ENCODE results near the gene CACNA1C. TPM values are rescaled to one million over a fixed set of nuclear protein-coding genes. Genes with fewer than 3 reads are reported as not detected.

The CACNA1C gene
- polyA plus RNA-seq, 1 donor from 2014 or later: 0.06 TPM

DNA sequence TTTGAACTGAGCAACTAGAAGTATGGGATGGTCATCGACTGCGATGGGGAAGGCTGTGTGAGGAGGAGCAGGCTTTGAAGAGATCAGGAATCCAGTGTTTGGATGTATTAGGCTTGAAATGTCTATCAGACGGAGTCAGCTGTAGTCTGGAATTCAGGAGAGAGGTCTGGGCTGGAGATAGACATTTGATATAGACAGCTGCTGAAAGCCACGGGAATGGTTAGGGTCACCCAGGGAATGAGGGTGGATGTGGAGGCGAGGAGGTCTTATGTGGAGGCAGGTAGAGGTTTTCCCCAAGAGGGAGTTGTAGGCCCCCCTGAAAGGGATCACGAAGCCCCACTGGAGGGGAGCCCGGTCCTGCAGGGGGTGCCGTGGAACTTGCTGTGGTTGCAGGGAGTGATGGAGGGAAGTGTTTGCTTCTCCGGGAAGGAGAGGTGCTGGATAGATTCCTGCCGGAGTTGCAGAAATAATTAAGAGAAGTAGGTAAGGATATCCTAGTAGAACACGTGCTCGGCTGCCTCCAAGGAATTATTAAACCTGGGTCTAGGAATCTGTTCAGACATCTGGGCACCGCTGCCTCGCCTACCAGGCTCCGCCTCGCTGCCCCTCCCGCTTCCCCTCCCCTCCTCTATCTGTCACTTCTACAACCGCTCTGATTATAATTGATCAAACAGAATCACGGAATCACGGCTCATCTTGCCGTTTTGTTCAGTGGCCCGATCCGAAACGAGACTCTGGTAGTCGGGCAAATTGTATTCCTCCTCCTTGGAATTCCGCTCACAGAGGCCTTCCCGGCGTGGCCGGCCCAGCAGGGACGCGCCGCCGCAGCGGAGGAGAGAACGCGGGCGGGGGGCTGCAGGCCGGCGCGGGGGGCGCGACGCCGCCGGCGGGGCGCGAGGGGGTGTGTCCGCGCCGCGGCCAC is 826 bp upstream of the CACNA1C start:
- H3K4me1 Mint-ChIP-seq: peaks cover 0 to 19% (median 14%) of the 10 kb centered on the region in 3 donors
- H3K9me3 Mint-ChIP-seq: peaks cover 0 to 2% (median 0%) of the 10 kb centered on the region in 3 donors
- H3K27me3 Mint-ChIP-seq: peaks cover 56% of the 10 kb centered on the region
- H3K27ac Mint-ChIP-seq: no peak overlapping the region
- H3K36me3 Mint-ChIP-seq: peaks cover 2% of the 10 kb centered on the region
- H3K4me3 Mint-ChIP-seq: peak overlapping the region; percentile 35 to 88 (median 73)

DNA sequence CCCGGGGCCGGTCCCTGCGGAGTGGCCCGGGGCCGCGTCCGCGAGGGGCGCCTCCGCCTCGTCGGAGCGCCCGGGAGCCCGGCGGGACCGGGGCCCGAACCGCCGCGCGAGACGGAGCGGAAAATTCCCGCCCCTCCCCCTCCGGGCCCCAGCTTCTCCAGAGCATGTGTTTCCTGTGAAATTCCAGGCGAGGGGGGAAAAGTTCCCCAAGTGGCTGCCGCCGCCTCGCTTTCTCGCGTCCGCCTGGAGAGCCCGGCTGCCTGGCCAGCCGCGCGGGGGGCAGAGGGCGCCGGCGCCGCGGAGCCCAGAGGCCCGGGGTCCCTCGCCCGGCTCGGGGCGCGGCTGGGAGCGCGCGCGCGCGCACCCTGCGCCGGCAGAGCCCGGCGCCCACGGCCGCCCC is 904 bp downstream of the CACNA1C start:
- no peak overlapping the region for H3K4me3 Mint-ChIP-seq
- H3K9me3 Mint-ChIP-seq: no peaks in the 10 kb centered on the region
- peaks cover 2% of the 10 kb centered on the region for H3K36me3 Mint-ChIP-seq
- peaks cover 50% of the 10 kb centered on the region for H3K27me3 Mint-ChIP-seq
- peaks cover 0 to 16% (median 14%) of the 10 kb centered on the region in 3 donors for H3K4me1 Mint-ChIP-seq
- H3K27ac Mint-ChIP-seq: no peak overlapping the region

DNA sequence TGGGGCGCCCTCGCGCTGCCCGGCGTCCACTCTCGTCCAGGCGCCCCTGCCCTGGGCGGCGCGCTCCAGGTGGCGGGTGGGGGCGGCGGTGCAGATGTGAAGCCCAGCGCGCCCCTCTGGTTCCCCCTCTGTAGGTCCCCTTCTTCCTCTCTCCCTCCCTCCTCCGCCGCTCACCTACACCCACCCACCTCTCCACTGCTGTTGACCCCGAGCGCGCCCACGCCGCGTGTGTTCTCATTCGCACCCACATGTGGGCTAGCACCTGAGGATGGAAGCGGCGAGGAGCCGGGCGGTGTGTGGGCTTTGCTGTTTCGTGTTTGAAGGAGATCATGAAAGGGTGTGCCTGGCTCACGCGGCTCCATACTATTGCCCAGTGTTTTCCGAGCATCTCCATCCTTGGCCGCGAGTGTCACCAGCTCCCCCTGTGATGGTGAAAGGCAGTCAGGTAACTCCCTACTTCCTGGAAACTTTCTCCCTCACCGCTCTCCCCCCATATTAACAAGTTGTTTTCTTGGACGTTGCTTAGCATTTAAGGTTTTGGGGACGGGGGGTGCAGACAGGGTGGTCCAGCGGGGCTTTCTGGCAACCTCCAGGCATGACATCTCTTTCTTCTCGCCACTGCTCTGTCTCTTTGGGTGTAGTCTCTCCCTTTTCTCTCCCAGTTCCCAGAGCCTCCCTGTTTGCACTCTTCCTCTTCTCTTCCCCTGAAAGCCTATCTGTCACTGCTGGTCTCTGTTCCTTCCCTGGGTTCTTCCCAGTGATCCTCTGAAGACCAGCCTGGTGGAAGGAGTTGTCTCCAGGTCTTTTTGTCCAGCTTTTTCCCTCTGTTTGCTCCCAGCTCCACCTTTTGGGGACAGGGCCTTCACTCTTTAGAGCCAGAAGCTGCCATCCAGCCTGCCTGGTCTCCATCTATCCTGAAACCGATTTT is 1.6 kb downstream of the CACNA1C start:
- H3K27ac Mint-ChIP-seq: peak overlapping the region in 1 of 3 donors; percentile 53
- peak overlapping the region; percentile 40 to 80 (median 70) for H3K4me3 Mint-ChIP-seq
- peaks cover 46% of the 10 kb centered on the region for H3K27me3 Mint-ChIP-seq
- H3K36me3 Mint-ChIP-seq: peaks cover 2% of the 10 kb centered on the region
- H3K4me1 Mint-ChIP-seq: peaks cover 0 to 16% (median 14%) of the 10 kb centered on the region in 3 donors
- H3K9me3 Mint-ChIP-seq: no peaks in the 10 kb centered on the region

DNA sequence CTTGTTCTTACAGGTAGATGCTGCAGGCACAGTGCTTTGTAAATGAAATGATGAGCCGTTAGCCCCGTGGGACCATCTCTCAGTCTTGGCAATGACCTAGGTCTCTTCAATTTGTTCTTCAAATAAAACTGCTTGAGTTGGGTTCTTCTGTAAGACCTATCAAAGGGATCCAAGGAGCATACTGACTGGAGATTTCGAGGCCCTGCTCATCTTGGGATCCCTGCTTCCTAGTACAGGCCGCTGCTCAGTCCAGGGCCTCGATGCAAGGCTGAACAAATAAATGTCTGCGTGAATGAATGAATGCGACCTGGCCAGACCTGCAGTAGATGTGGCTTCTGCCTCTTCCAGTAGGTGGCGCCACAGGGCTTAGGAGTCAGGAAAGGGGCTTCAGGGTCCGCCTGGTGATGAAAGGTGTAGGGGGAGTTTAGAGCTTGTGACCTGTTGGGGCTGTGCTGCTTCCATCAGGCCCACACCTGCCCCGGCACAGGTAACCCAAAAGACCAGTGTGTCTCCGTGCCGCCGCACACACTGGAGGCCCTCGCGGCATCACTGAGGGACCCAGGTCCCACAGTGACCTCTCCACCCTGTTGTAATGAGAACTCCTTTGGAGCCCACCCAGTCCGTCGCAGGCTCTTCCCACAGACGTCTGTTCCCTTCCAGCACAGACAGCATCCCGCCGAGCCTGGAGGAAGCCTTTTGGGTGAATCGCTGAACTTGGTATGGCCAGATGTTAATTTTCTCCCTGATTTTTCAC is 4.4 kb downstream of the CACNA1C start:
- Mint-ChIP-seq H3K4me1 (peaks cover 0 to 4% (median 4%) of the 10 kb centered on the region in 3 donors), H3K9me3 (no peaks in the 10 kb centered on the region), H3K4me3 (no peak overlapping the region), H3K27ac (peak overlapping the region in 1 of 3 donors; percentile 35), H3K36me3 (peaks cover 2% of the 10 kb centered on the region), H3K27me3 (peaks cover 28% of the 10 kb centered on the region)

DNA sequence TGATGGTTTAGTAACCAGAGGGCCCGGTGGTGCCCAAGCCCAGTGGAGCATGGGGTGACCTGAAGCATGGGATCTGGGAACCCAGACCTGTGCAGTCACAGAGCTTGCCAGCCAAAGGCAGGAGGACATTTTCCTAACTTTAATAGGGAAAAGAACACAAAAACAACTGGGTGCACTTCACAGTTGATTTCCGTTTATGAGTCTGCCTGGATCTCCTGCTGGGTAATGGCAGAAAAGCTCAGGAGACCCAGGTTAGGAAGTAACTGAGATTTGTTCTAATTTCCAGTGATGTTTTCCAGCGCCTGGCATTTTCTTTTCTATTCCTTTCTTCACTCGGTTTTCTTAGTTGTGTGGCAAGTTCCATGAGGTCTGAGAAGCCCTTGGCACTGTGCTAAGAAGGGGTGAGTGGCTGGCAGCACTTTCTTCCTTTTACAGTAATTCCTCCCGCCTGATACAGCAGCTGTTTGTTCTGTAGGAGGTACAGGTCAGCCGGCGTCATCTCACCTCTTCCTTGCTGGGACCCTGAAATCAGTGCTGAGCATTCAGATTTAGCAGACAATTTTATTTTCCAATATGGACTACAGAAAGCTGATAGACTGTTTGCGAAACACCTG is 5.1 kb downstream of the CACNA1C start:
- peaks cover 0 to 4% (median 3%) of the 10 kb centered on the region in 3 donors for H3K4me1 Mint-ChIP-seq
- H3K27me3 Mint-ChIP-seq: peaks cover 32% of the 10 kb centered on the region
- no peak overlapping the region for H3K4me3 Mint-ChIP-seq
- H3K9me3 Mint-ChIP-seq: no peaks in the 10 kb centered on the region
- no peak overlapping the region for H3K27ac Mint-ChIP-seq
- H3K36me3 Mint-ChIP-seq: peaks cover 2% of the 10 kb centered on the region

DNA sequence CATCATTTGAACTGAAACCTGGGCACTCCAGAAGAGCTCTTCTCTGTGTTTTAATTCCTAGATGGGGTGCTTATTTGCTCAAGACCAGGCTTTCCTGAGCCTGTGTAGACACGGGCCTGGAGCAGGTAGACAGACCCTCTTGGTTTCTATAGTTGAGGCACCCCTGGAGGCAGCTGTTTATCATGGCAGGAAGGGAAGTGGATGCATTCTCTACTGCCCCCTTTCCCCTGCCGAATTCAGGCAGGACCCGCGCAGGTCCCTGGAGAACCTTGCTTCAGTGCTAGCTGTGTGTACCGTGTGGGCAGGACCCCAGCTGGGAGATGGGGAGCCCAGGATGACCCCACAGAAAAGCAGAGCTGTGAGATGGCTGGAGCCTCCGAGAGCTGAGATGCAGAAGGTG is 6.0 kb downstream of the CACNA1C start:
- peaks cover 30% of the 10 kb centered on the region for H3K27me3 Mint-ChIP-seq
- H3K4me3 Mint-ChIP-seq: no peak overlapping the region

DNA sequence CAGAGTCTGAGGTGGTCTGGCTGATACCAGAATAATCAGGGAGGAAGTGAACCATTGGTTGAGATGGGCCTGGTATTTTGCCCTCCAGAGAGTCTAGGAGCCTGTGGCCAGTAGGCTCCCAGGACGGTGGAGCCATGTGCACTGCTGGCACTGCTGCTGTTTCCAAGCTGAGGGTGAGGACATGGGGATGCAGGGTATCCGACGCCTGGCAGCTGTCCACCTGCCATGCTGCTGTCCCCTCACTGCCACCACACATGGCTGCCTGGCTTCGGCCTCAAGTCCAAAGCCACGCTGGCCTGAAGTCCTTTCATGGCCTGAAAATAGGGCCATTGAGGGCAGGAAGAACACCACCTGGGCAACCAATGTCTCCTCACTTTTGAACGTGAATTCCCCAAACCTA is 8.6 kb downstream of the CACNA1C start:
- Mint-ChIP-seq H3K27ac (no peak overlapping the region), H3K27me3 (peaks cover 30% of the 10 kb centered on the region), H3K4me1 (peaks cover 0 to 6% (median 0%) of the 10 kb centered on the region in 3 donors), H3K9me3 (no peaks in the 10 kb centered on the region), H3K4me3 (no peak overlapping the region), H3K36me3 (no peaks in the 10 kb centered on the region)

More for the DNA sequence above, 6.0 kb downstream of the CACNA1C start:
- Mint-ChIP-seq H3K9me3 (no peaks in the 10 kb centered on the region), H3K4me1 (peaks cover 0 to 4% (median 2%) of the 10 kb centered on the region in 3 donors), H3K27ac (no peak overlapping the region), H3K36me3 (peaks cover 2% of the 10 kb centered on the region)

DNA sequence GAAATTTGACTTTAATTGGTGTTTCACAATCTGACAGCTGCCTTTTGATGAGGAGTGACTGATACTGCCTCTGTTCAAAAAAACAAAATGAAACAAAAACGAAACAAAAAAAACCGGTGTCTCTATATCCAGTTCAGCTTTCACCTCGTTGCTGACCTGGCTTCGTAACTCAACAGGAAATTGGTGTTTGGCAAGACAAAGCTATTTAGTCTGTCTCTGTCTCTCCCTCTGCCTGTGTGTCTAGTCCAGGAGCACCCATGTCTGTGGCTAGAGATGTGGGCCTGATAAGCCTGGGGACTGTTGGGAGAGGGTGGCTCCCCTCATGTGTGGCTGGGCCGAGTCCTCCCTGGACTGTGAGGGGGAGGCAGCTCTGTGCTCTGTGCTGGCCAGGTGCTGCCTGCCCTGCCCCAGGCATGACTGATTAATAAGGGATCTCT is 11.3 kb downstream of the CACNA1C start:
- Mint-ChIP-seq H3K9me3 (peaks cover 0 to 3% (median 2%) of the 10 kb centered on the region in 3 donors), H3K27ac (no peak overlapping the region), H3K36me3 (no peaks in the 10 kb centered on the region), H3K4me3 (peak overlapping the region in 1 of 4 donors; percentile 71), H3K4me1 (peaks cover 0 to 6% (median 0%) of the 10 kb centered on the region in 3 donors), H3K27me3 (peaks cover 28% of the 10 kb centered on the region)

DNA sequence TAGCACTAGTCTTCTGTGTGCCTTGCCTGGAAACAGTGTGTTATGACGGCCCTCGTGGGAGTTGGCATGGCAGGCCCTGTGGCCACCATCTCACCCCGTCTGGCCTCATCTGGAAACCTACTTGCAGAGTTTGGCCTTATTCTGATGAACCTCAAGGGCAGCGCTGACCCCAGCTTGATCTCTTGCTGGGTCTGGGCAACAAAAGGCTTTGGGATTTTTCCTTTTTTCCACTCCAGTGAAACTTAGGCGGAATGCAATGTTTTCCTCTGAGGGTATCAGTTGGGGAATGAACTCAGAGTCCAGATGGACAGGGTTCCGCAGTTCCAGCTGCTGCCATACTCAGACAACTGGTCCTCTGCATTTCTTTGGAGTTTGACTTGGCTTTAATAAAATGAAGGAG is 15.9 kb downstream of the CACNA1C start:
- peaks cover 7 to 22% (median 20%) of the 10 kb centered on the region in 3 donors for H3K9me3 Mint-ChIP-seq
- peaks cover 0 to 6% (median 0%) of the 10 kb centered on the region in 3 donors for H3K4me1 Mint-ChIP-seq
- no peak overlapping the region for H3K4me3 Mint-ChIP-seq
- no peak overlapping the region for H3K27ac Mint-ChIP-seq
- H3K36me3 Mint-ChIP-seq: peaks cover 2% of the 10 kb centered on the region
- H3K27me3 Mint-ChIP-seq: peaks cover 22% of the 10 kb centered on the region

DNA sequence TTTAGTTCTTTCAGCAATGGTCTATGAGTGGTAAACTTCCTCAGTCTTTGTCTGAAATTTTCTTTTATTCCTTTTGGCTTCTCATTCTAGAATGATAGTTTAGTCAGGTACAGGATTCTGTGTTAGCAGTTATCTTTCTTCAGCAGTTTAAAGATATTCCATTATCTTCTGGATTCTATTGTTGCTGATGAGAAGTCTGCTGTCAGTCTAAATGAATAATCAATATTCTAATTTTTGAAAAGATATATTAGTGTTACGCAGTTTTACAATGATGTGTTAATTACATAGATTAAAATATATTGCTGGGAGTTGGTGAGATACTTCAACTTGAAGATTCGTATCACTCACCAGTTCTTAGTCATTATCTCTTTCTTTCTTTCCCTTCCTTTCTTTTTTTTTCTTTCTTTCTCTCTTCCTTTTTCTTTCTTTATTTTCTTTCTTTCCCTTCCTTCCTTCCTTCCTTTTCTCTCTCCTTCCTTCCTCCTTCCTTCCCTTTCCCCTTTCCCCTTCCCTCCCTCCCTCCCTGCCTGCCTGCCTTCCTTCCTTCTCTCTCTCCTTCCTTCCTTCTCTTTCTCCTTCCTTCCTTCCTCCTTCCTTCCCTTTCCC is 17.8 kb downstream of the CACNA1C start:
- Mint-ChIP-seq H3K4me3 (no peak overlapping the region), H3K27ac (no peak overlapping the region), H3K4me1 (no peaks in the 10 kb centered on the region), H3K36me3 (peaks cover 2% of the 10 kb centered on the region), H3K27me3 (peaks cover 11% of the 10 kb centered on the region), H3K9me3 (peaks cover 7 to 22% (median 21%) of the 10 kb centered on the region in 3 donors)

DNA sequence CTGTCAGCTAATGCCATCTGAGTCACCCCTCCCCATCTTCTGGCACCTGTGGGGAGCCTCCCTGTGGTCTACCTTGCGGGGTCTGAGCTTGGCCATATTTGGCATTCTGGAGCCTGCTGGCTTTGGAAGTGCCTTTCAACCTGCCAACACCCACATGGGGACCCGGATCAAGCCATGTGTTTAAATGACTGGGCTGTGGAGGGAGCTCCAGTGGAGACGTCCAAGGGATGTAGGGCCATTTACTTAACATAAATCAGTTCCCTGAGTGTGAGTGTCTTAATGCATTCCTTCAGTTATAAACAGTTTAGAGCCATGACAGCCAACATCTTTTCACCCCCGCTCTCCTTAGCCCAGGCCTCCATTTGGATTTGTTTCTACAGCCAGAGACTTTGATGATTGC is 22.0 kb downstream of the CACNA1C start:
- no peak overlapping the region for H3K27ac Mint-ChIP-seq
- H3K36me3 Mint-ChIP-seq: peaks cover 3% of the 10 kb centered on the region
- peaks cover 5 to 18% (median 14%) of the 10 kb centered on the region in 3 donors for H3K9me3 Mint-ChIP-seq
- no peak overlapping the region for H3K4me3 Mint-ChIP-seq
- no peaks in the 10 kb centered on the region for H3K4me1 Mint-ChIP-seq
- H3K27me3 Mint-ChIP-seq: peaks cover 2% of the 10 kb centered on the region

DNA sequence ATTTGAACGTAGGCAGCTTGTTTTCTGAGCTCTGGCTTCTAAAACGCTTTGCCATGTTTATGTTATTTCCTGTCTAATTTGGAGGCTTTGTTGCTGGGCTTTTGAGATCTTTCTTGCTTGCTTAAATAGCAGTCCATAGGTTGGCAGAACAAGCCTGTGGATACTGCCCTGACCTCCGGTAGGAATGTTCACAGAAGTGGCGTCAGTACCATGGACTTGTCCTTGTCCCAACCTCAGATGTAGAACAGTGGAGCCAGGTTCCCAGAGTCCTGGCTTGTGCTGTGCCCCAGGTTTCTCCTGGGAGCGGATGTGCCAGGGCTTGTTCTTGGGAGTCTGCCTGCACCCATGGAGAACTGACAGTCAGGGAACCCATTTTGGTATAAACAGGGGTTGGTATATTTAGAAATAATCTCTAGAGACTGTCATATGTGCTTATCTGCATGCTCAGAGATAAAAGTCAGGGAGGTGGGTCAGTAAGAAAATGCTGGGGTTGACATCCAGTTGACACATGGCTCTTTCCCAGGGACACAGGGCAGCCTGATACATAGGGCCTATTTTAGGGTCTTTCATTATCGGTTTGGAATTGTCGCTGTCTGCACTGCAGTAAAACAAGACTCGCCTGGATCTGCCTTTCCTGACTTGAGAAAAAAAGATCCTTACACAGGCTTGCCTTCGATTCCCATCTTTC is 22.9 kb downstream of the CACNA1C start:
- H3K4me1 Mint-ChIP-seq: no peaks in the 10 kb centered on the region
- no peak overlapping the region for H3K4me3 Mint-ChIP-seq
- H3K9me3 Mint-ChIP-seq: peaks cover 3 to 14% (median 14%) of the 10 kb centered on the region in 3 donors
- H3K27ac Mint-ChIP-seq: no peak overlapping the region
- peaks cover 2% of the 10 kb centered on the region for H3K27me3 Mint-ChIP-seq
- H3K36me3 Mint-ChIP-seq: peaks cover 3% of the 10 kb centered on the region

DNA sequence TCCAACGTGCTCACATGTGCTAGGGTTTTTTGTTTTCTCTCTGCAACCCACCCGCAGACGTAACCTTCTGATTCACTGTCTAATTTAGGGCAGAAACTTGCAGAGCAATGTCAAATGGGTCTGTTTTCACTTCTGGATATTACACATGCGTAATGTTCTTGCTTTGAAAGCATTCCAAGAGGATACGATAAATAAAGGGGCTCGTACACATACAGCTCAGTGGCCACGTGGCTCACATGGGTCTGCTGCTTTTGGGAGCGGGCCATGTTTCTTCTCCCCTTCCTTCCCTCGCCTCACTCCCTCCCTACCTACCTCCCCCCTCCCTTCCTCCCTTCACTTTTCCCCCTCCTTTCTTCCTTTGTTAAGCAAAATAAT is 23.4 kb downstream of the CACNA1C start:
- no peak overlapping the region for H3K27ac Mint-ChIP-seq

More for the DNA sequence above, 23.4 kb downstream of the CACNA1C start:
- no peak overlapping the region for H3K4me3 Mint-ChIP-seq
- peaks cover 4 to 17% (median 12%) of the 10 kb centered on the region in 3 donors for H3K9me3 Mint-ChIP-seq
- H3K4me1 Mint-ChIP-seq: no peaks in the 10 kb centered on the region
- peaks cover 3% of the 10 kb centered on the region for H3K36me3 Mint-ChIP-seq
- H3K27me3 Mint-ChIP-seq: peaks cover 2% of the 10 kb centered on the region
